Neural cell (in vitro differentiated cells): ENCODE data around the gene PTPRN2. TPM values are rescaled to one million over a fixed set of nuclear protein-coding genes. Genes with fewer than 3 reads are reported as not detected.
"Not testable (repeated sequence)": the region's sequence is repeated elsewhere in the genome, so short reads cannot be mapped to it uniquely, and the experiment has no call there.

Experiments
- H2AFZ ChIP-seq: fragments of 200-600, 300-800 bp; sonication (generic), shearing (Covaris generic); 2 replicates; pipeline ENCODE4 v1.6.0; 2014; ENCODE audit warnings: low read depth, mild to moderate bottlenecking, antibody characterized with exemption, low read length, moderate library complexity
- H3F3A ChIP-seq: fragments of 200-600 bp; shearing (Covaris generic); 2 replicates; pipeline ENCODE4 v1.6.1; 2016; ENCODE audit warnings: mild to moderate bottlenecking, moderate library complexity, mixed read lengths, antibody characterized with exemption, low read length; ENCODE audit not compliant: insufficient read depth, poor library complexity, severe bottlenecking
- H3K27ac ChIP-seq: fragments of 200-600, 300-800 bp; sonication (generic), shearing (Covaris generic); 2 replicates; pipeline ENCODE4 v1.5.1; 2014; ENCODE audit warnings: mild to moderate bottlenecking, low read length, moderate library complexity
- H3K27me3 ChIP-seq: fragments of 300-800, 200-600 bp; sonication (generic), shearing (Covaris generic); 2 replicates; pipeline ENCODE4 v1.6.0; 2014; ENCODE audit warnings: mild to moderate bottlenecking, low read depth, low read length, moderate library complexity; ENCODE audit not compliant: insufficient read depth
- H3K36me3 ChIP-seq: fragments of 300-800, 200-600 bp; sonication (generic), shearing (Covaris generic); 2 replicates; pipeline ENCODE4 v1.5.1; 2014; ENCODE audit warnings: mild to moderate bottlenecking, antibody characterized with exemption, low read length, moderate library complexity; ENCODE audit not compliant: insufficient read depth
- H3K4me2 ChIP-seq: fragments of 300-800, 200-600 bp; sonication (generic), shearing (Covaris generic); 2 replicates; pipeline ENCODE4 v1.6.0; 2014; ENCODE audit warnings: mild to moderate bottlenecking, low read length
- H3K4me3 ChIP-seq: fragments of 300-800, 200-600 bp; sonication (generic), shearing (Covaris generic); 2 replicates; pipeline ENCODE4 v1.5.1; 2014; ENCODE audit warnings: mild to moderate bottlenecking, low read length, moderate library complexity
- H3K79me2 ChIP-seq: fragments of 200-600 bp; shearing (Covaris generic); replicated peaks from 2 replicates; pipeline ENCODE4 v1.6.0; 2014; ENCODE audit warnings: mild to moderate bottlenecking, low read length, moderate library complexity; ENCODE audit not compliant: insufficient read depth
- H3K9ac ChIP-seq: fragments of 300-800, 200-600 bp; sonication (generic), shearing (Covaris generic); 2 replicates; pipeline ENCODE4 v1.6.1; 2016; ENCODE audit warnings: mild to moderate bottlenecking, low read length, mixed read lengths
- H3K9me2 ChIP-seq: fragments of 200-600 bp; shearing (Covaris generic); 2 replicates; pipeline ENCODE4 v1.6.1; 2016; ENCODE audit warnings: mild to moderate bottlenecking, low read length, mixed read lengths; ENCODE audit not compliant: insufficient read depth
- H3K9me3 ChIP-seq: fragments of 200-600, 300-800 bp; sonication (generic), shearing (Covaris generic); 2 replicates; pipeline ENCODE4 v1.6.1; 2016; ENCODE audit warnings: mild to moderate bottlenecking, mixed run types, low read length, moderate library complexity, mixed read lengths
- H4K20me1 ChIP-seq: fragments of 200-600 bp; shearing (Covaris generic); 2 replicates; pipeline ENCODE4 v1.6.1; 2016; ENCODE audit warnings: mild to moderate bottlenecking, mixed run types; ENCODE audit not compliant: insufficient read depth
- CTCF ChIP-seq: fragments of 450-650 bp; IDR thresholded peaks from 2 replicates; pipeline ENCODE4 v1.5.1; 2014; ENCODE audit warnings: antibody characterized with exemption, mild to moderate bottlenecking, moderate library complexity; ENCODE audit not compliant: poor library complexity, severe bottlenecking
- EP300 ChIP-seq: fragments of 450-650 bp; conservative IDR thresholded peaks from 2 replicates; pipeline ENCODE4 v1.6.1; 2014; ENCODE audit warnings: antibody characterized with exemption, mild to moderate bottlenecking, moderate library complexity; ENCODE audit not compliant: poor library complexity, severe bottlenecking
- EZH2 ChIP-seq: fragments of 200-600, 300-800 bp; shearing (Covaris generic), sonication (generic); IDR thresholded peaks from 2 replicates; pipeline ENCODE4 v1.6.1; 2014; ENCODE audit warnings: antibody characterized with exemption, low read length, borderline replicate concordance, mild to moderate bottlenecking; ENCODE audit not compliant: insufficient read depth, poor library complexity, severe bottlenecking
- MXI1 ChIP-seq: fragments of 450-650 bp; conservative IDR thresholded peaks from 2 replicates; pipeline ENCODE4 v1.6.1; 2014; ENCODE audit warnings: antibody characterized with exemption, mild to moderate bottlenecking; ENCODE audit not compliant: poor library complexity, severe bottlenecking
- POLR2AphosphoS5 ChIP-seq: IDR thresholded peaks from 2 replicates; pipeline ENCODE4 v1.6.1; 2012
- RAD21 ChIP-seq: fragments of 450-650 bp; conservative IDR thresholded peaks from 2 replicates; pipeline ENCODE4 v1.6.1; 2014; ENCODE audit warnings: antibody characterized with exemption, mild to moderate bottlenecking, moderate library complexity
- SMC3 ChIP-seq: fragments of 450-650 bp; conservative IDR thresholded peaks from 2 replicates; pipeline ENCODE4 v1.6.1; 2014; ENCODE audit warnings: antibody characterized with exemption, mild to moderate bottlenecking, moderate library complexity; ENCODE audit not compliant: poor library complexity
- TAF1 ChIP-seq: IDR thresholded peaks from 2 replicates; pipeline ENCODE4 v1.6.1; 2012; ENCODE audit warnings: low read depth
- polyA plus RNA-seq: library from polyadenylated mRNA; depleted of rRNA; stranded (reverse); fragments of >200 nt; gene quantifications from 2 replicates; pipeline ENCODE4 v1.2.3, GENCODE V29; 2014
- TF ChIP-seq, protein P1 (sequence below): IDR thresholded peaks from 2 replicates; pipeline ENCODE4 v1.6.1; 2012; ENCODE audit warnings: borderline replicate concordance

PTPRN2 gene
- polyA plus RNA-seq, 1 donor from 2014 or later, result 31.0 TPM

DNA sequence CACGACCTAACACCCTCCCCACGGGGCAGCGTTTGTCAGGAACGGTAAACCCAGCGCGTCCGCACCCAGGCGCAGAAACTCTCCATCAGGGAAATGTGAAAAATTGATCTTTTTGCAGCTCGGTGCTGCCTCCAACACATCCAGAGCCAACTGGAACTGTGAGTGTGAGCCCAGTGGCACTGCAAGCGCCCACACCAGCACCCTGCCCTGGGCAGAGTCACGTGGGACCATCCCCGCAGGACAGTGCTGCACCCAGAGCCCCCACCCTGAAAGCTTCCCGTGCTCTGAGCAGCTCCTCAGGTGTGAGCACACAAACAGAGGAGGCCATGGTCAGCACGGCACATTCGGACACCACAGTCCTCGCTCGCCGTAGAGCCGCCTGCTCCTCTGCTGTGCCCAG lies 919.9 kb downstream of the PTPRN2 start:
- Histone ChIP-seq H4K20me1 (peaks cover 27% of the 10 kb centered on the region), H3K9me3 (no peaks in the 10 kb centered on the region), H3F3A (no peaks in the 10 kb centered on the region), H2AFZ (no peak overlapping the region), H3K27ac (peak overlapping the region; percentile 49), H3K79me2 (peaks cover 92% of the 10 kb centered on the region), H3K9me2 (no peaks in the 10 kb centered on the region), H3K36me3 (peaks cover 8% of the 10 kb centered on the region), H3K9ac (peak overlapping the region; percentile 0), H3K4me3 (no peak overlapping the region), H3K4me2 (no peak overlapping the region), H3K27me3 (no peaks in the 10 kb centered on the region)
- TF ChIP-seq, protein P1, sequence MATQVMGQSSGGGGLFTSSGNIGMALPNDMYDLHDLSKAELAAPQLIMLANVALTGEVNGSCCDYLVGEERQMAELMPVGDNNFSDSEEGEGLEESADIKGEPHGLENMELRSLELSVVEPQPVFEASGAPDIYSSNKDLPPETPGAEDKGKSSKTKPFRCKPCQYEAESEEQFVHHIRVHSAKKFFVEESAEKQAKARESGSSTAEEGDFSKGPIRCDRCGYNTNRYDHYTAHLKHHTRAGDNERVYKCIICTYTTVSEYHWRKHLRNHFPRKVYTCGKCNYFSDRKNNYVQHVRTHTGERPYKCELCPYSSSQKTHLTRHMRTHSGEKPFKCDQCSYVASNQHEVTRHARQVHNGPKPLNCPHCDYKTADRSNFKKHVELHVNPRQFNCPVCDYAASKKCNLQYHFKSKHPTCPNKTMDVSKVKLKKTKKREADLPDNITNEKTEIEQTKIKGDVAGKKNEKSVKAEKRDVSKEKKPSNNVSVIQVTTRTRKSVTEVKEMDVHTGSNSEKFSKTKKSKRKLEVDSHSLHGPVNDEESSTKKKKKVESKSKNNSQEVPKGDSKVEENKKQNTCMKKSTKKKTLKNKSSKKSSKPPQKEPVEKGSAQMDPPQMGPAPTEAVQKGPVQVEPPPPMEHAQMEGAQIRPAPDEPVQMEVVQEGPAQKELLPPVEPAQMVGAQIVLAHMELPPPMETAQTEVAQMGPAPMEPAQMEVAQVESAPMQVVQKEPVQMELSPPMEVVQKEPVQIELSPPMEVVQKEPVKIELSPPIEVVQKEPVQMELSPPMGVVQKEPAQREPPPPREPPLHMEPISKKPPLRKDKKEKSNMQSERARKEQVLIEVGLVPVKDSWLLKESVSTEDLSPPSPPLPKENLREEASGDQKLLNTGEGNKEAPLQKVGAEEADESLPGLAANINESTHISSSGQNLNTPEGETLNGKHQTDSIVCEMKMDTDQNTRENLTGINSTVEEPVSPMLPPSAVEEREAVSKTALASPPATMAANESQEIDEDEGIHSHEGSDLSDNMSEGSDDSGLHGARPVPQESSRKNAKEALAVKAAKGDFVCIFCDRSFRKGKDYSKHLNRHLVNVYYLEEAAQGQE, result no peak
- no peak for TF ChIP-seq TAF1
- no peak for TF ChIP-seq POLR2AphosphoS5
- no peak for TF ChIP-seq RAD21
- TF ChIP-seq MXI1, result no peak
- TF ChIP-seq CTCF, result no peak
- no peak for TF ChIP-seq SMC3
- no peak for TF ChIP-seq EP300
- no peak for TF ChIP-seq EZH2

DNA sequence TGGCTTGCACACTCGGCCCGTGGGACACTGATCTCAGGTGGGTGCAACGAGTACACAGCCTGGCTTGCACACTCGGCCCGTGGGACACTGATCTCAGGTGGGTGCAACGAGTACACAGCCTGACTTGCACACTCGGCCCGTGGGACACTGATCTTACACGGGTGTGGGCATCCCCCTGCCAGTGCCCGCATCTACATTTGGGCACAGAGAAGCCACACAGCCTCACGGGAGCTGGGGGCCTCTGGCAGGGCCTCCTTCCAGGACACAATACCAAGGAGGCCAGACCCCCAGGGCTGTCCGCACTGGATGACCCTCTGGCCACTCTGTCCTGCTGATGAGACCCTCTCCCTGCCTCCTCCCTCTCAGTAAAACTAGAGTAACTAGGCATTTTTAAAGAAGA lies 920.4 kb downstream of the PTPRN2 start:
- no peaks in the 10 kb centered on the region for H3F3A ChIP-seq
- peaks cover 27% of the 10 kb centered on the region for H4K20me1 ChIP-seq
- peaks cover 8% of the 10 kb centered on the region for H3K36me3 ChIP-seq
- no peak overlapping the region for H3K4me2 ChIP-seq
- no peak overlapping the region for H2AFZ ChIP-seq
- TF ChIP-seq RAD21, result no peak
- H3K9me3 ChIP-seq, result no peaks in the 10 kb centered on the region
- H3K27me3 ChIP-seq, result no peaks in the 10 kb centered on the region
- no peak overlapping the region for H3K9ac ChIP-seq
- peak overlapping the region; percentile 49 for H3K27ac ChIP-seq
- peaks cover 92% of the 10 kb centered on the region for H3K79me2 ChIP-seq
- H3K4me3 ChIP-seq, result no peak overlapping the region
- no peaks in the 10 kb centered on the region for H3K9me2 ChIP-seq

DNA sequence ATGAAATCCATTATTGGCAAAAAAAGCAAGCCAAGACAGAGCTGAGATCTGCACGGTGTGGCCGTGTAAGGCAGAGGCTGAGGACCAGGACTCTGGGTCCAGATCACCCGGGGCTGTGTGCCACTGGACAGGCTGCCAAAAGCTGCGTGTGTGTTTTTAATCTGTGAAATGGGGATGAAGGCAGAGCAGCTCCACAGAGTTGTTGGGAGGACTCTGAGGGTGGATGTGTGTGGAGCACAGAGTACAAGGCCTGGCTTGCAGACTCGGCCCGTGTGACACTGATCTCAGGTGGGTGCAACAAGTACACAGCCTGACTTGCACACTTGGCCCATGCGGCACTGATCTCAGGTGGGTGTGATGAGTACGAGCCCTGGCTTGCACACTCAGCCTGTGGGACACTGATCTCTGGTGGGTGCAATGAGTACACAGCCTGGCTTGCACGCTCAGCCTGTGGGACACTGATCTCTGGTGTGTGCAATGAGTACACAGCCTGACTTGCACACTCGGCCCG lies 921.0 kb downstream of the PTPRN2 start:
- H3K79me2 ChIP-seq, result peaks cover 92% of the 10 kb centered on the region
- H2AFZ ChIP-seq, result no peak overlapping the region
- H3K4me2 ChIP-seq, result no peak overlapping the region
- H3F3A ChIP-seq, result no peaks in the 10 kb centered on the region
- no peak overlapping the region for H3K4me3 ChIP-seq
- peaks cover 8% of the 10 kb centered on the region for H3K36me3 ChIP-seq
- TF ChIP-seq TAF1 (no peak), POLR2AphosphoS5 (no peak), MXI1 (no peak)
- H3K9ac ChIP-seq, result no peak overlapping the region
- no peaks in the 10 kb centered on the region for H3K9me2 ChIP-seq
- H4K20me1 ChIP-seq, result peaks cover 27% of the 10 kb centered on the region
- H3K9me3 ChIP-seq, result no peaks in the 10 kb centered on the region
- H3K27me3 ChIP-seq, result no peaks in the 10 kb centered on the region
- H3K27ac ChIP-seq, result no peak overlapping the region

DNA sequence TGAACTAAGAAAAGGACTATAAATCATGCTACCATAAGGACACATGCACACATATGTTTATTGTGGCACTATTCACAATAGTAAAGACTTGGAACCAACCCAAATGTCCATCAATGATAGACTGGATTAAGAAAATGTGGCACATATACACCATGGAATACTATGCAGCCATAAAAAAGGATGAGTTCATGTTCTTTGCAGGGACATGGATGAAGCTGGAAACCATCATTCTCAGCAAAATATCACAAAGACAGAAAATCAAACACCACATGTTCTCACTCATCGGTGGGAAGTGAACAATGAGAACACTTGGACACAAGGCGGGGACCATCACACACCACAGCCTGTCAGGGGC lies 922.0 kb downstream of the PTPRN2 start:
- H3K27ac ChIP-seq, H3K4me2 ChIP-seq, H3K36me3 ChIP-seq, H3K9me2 ChIP-seq, H3F3A ChIP-seq, H3K4me3 ChIP-seq, H3K27me3 ChIP-seq, H3K9ac ChIP-seq, H2AFZ ChIP-seq, H3K9me3 ChIP-seq: not testable (repeated sequence)
- H4K20me1 ChIP-seq, result peaks cover 29% of the 10 kb centered on the region
- H3K79me2 ChIP-seq, result peaks cover 89% of the 10 kb centered on the region
